HEK293T (cell line): Measurements from ENCODE around the gene PLCB4.
A peak's percentile ranks its signal among the peaks of the same experiment; 100 is the strongest.
"Not testable (repeated sequence)": the region's sequence is repeated elsewhere in the genome, so short reads cannot be mapped to it uniquely, and the experiment has no call there.

Source experiments
- CTCF ChIA-PET: fragments of 350-600 bp; formaldehyde crosslinking; extraction: SDS; loops from one replicate; lab custom pipeline; 2021; ENCODE audit warnings: antibody characterized with exemption, inconsistent platforms; lab: Yijun Ruan, JAX
- POLR2A ChIA-PET: fragments of 350-600 bp; formaldehyde crosslinking; extraction: SDS; loops from one replicate; lab custom pipeline; 2020; ENCODE audit warnings: antibody characterized with exemption, inconsistent platforms; lab: Yijun Ruan, JAX
- DNase-seq: peaks from one replicate; pipeline ENCODE4 v3.0.0; 2012; ENCODE audit warnings: mixed read lengths; ENCODE audit errors: extremely low spot score
- ARNT ChIP-seq: fragments of 450-650 bp; IDR thresholded peaks from 2 replicates; pipeline ENCODE4 v1.6.1; 2017; ENCODE audit warnings: mild to moderate bottlenecking
- BHLHE40 ChIP-seq: fragments of 450-650 bp; IDR thresholded peaks from 2 replicates; pipeline ENCODE4 v1.6.1; 2016; ENCODE audit warnings: mild to moderate bottlenecking, moderate library complexity, borderline replicate concordance
- CTBP1 ChIP-seq: fragments of 450-650 bp; IDR thresholded peaks from 2 replicates; pipeline ENCODE4 v1.6.1; 2016; ENCODE audit warnings: borderline replicate concordance
- ELF4 ChIP-seq: fragments of 450-650 bp; IDR thresholded peaks from 2 replicates; pipeline ENCODE4 v1.6.1; 2017; ENCODE audit warnings: antibody characterized with exemption
- FOXA1 ChIP-seq: fragments of 450-650 bp; IDR thresholded peaks from 2 replicates; pipeline ENCODE4 v1.6.1; 2016; ENCODE audit warnings: mild to moderate bottlenecking
- FOXK2 ChIP-seq: fragments of 450-650 bp; IDR thresholded peaks from 2 replicates; pipeline ENCODE4 v1.6.1; 2016; ENCODE audit warnings: mild to moderate bottlenecking
- FOXM1 ChIP-seq: fragments of 450-650 bp; IDR thresholded peaks from 2 replicates; pipeline ENCODE4 v1.6.1; 2017; ENCODE audit warnings: mild to moderate bottlenecking, borderline replicate concordance
- HDGF ChIP-seq: fragments of 450-650 bp; IDR thresholded peaks from 2 replicates; pipeline ENCODE4 v1.6.1; 2017; ENCODE audit warnings: antibody characterized with exemption, borderline replicate concordance
- L3MBTL2 ChIP-seq: fragments of 450-650 bp; conservative IDR thresholded peaks from 2 replicates; pipeline ENCODE4 v1.6.1; 2016; ENCODE audit warnings: mild to moderate bottlenecking
- LEF1 ChIP-seq: fragments of 450-650 bp; IDR thresholded peaks from 2 replicates; pipeline ENCODE4 v1.6.1; 2017; ENCODE audit warnings: mild to moderate bottlenecking, borderline replicate concordance
- NFRKB ChIP-seq: fragments of 450-650 bp; IDR thresholded peaks from 2 replicates; pipeline ENCODE4 v1.6.1; 2016; ENCODE audit warnings: mild to moderate bottlenecking, moderate library complexity
- SP1 ChIP-seq: fragments of 450-650 bp; IDR thresholded peaks from 2 replicates; pipeline ENCODE4 v1.6.1; 2017
- SUZ12 ChIP-seq: fragments of 450-650 bp; IDR thresholded peaks from 2 replicates; pipeline ENCODE4 v1.6.1; 2016; ENCODE audit warnings: mild to moderate bottlenecking
- TARDBP ChIP-seq: fragments of 450-650 bp; IDR thresholded peaks from 2 replicates; pipeline ENCODE4 v1.6.1; 2016
- ZNF384 ChIP-seq: fragments of 450-650 bp; IDR thresholded peaks from 2 replicates; pipeline ENCODE4 v1.6.1; 2016
- TF ChIP-seq, protein P1 (sequence below): fragments of 450-650 bp; IDR thresholded peaks from 2 replicates; pipeline ENCODE4 v1.6.1; 2016

PLCB4 gene

GRCh38 chr20:9036593-9036992, 32.3 kb upstream of the PLCB4 start:
- no peak for DNase-seq
- TF ChIP-seq FOXK2 (no peak), L3MBTL2 (no peak)
- CTCF ChIA-PET, result interaction anchor here (0.7 kb wide), 1 partner anchor 57 kb away, joined by 3 read pairs; no protein-coding TSS in a partner anchor
- POLR2A ChIA-PET, result no interaction called here

- ChIA-PET POLR2A (no interaction called here), CTCF (no interaction called here)
- TF ChIP-seq FOXA1 (no peak), CTBP1 (no peak), HDGF (no peak), FOXM1 (no peak), BHLHE40 (no peak), NFRKB (no peak), ELF4 (no peak), SP1 (no peak), FOXK2 (no peak), L3MBTL2 (no peak)
- TF ChIP-seq, protein P1, sequence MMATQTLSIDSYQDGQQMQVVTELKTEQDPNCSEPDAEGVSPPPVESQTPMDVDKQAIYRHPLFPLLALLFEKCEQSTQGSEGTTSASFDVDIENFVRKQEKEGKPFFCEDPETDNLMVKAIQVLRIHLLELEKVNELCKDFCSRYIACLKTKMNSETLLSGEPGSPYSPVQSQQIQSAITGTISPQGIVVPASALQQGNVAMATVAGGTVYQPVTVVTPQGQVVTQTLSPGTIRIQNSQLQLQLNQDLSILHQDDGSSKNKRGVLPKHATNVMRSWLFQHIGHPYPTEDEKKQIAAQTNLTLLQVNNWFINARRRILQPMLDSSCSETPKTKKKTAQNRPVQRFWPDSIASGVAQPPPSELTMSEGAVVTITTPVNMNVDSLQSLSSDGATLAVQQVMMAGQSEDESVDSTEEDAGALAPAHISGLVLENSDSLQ, result no peak
- DNase-seq, result no peak
Observed at GRCh38 chr20:9038791-9039535, 29.9 kb upstream of the PLCB4 start.

- TF ChIP-seq SUZ12, result no peak
- TF ChIP-seq ZNF384, result no peak
- no peak for TF ChIP-seq LEF1
- no peak for TF ChIP-seq BHLHE40
- TF ChIP-seq, protein P1, result no peak
- no peak for TF ChIP-seq FOXA1
- no peak for TF ChIP-seq TARDBP
- no peak for TF ChIP-seq ARNT
- TF ChIP-seq CTBP1, result no peak
- TF ChIP-seq L3MBTL2, result no peak
- no peak for TF ChIP-seq NFRKB
- no peak for TF ChIP-seq SP1
- TF ChIP-seq HDGF, result no peak
- TF ChIP-seq FOXM1, result no peak
- no peak for TF ChIP-seq FOXK2
- no peak for TF ChIP-seq ELF4
- POLR2A ChIA-PET, result interaction anchor here (1.1 kb wide), 1 partner anchor 28 kb away, joined by 3 read pairs; the partner anchor contains the start of gene PLCB4
- no peak for DNase-seq
- CTCF ChIA-PET, result no interaction called here
Observed at GRCh38 chr20:9040863-9041524, 27.9 kb upstream of the PLCB4 start.

DNA sequence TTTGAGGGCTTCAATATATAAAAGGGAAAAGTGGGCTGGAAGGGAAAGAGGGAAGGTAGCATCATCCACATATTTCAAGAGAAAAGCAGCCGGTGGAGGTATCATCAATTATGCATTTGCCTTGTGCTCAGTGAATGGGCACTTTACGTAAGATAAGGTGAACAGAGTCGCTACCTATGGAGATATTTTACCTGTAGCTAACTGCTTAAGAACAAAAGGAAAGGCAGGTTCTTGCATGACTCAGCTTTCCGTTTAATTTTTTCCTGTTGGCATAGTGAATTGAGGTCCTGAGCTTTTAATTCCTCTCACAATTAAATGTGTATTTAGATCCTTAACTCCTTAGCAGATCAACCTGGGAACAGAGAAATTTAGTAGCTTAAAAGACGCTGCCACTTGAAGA, 25.5 kb upstream of the PLCB4 start:
- POLR2A ChIA-PET, result no interaction called here

DNA sequence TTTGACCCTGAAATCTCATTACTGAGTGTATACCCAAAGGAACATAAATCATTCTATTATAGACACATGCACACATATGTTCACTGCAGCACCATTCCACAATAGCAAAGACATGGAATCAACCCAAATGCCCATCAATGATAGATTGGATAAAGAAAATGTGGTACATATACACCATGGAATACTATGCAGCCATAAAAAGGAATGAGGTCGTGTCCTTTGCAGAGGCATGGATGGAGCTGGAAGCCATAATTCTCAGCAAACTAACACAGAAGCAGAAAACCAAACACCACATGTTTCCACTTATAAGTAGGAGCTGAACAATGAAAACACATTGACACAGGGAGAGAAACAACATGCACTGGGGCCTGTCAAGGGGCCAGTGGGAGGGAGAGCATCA, 21.0 kb upstream of the PLCB4 start:
- DNase-seq, CTCF ChIA-PET, POLR2A ChIA-PET: not testable (repeated sequence)

More for the DNA sequence above, 25.5 kb upstream of the PLCB4 start:
- no peak for TF ChIP-seq ELF4
- no peak for TF ChIP-seq FOXA1
- TF ChIP-seq ZNF384, result no peak
- no peak for TF ChIP-seq HDGF
- TF ChIP-seq SUZ12, result no peak
- no peak for TF ChIP-seq FOXM1
- no peak for TF ChIP-seq CTBP1
- TF ChIP-seq SP1, result no peak
- TF ChIP-seq, protein P1, result no peak
- TF ChIP-seq LEF1, result no peak
- TF ChIP-seq ARNT, result no peak
- TF ChIP-seq FOXK2, result no peak
- DNase-seq, result no peak
- CTCF ChIA-PET, result no interaction called here

- ChIA-PET CTCF (interaction anchor here (0.7 kb wide), 1 partner anchor 342 kb away, joined by 3 read pairs; no protein-coding TSS in a partner anchor), POLR2A (interaction anchor here (0.6 kb wide), 1 partner anchor 121 kb away, joined by 3 read pairs; no protein-coding TSS in a partner anchor)
- TF ChIP-seq, protein P1, result peak; percentile 18; the same call in 1 of the 2 replicates
- TF ChIP-seq SP1, result no peak
- DNase-seq, result no peak
Observed at GRCh38 chr20:9051508-9051907, 17.4 kb upstream of the PLCB4 start.
